ENCODE results near the gene DCBLD1. TPM values are rescaled to one million over a fixed set of nuclear protein-coding genes. Genes with fewer than 3 reads are reported as not detected.
A peak's percentile ranks its signal among the peaks of the same experiment; 100 is the strongest.

Gene DCBLD1
- total and polyA plus RNA-seq, 2 of the 13 experiments (the other 11 are each of a cell fraction or from before 2014, with no cell fraction given) = 23.2 to 41.5 TPM

- TF ChIP-seq ARID4A (CRISPR knock-in tag; IDR thresholded peaks at IDR 0.05; ENCODE audit: borderline replicate concordance) (no peak), ZNF160 (CRISPR knock-in tag; IDR thresholded peaks at IDR 0.05) (no peak), PRDM4 (CRISPR knock-in tag; IDR thresholded peaks at IDR 0.05; ENCODE audit: borderline replicate concordance) (no peak), ZNF710 (CRISPR knock-in tag; IDR thresholded peaks at IDR 0.05; ENCODE audit: borderline replicate concordance) (peak; percentile 21; the same call in 1 of the 2 replicates), ZNF383 (CRISPR knock-in tag; IDR thresholded peaks at IDR 0.05; ENCODE audit: borderline replicate concordance) (no peak), ZFYVE20 (CRISPR knock-in tag; IDR thresholded peaks at IDR 0.05; ENCODE audit: borderline replicate concordance, low read depth) (no peak), ZIK1 (CRISPR knock-in tag; IDR thresholded peaks at IDR 0.05; ENCODE audit: borderline replicate concordance, low read depth) (no peak), SKI (IDR thresholded peaks at IDR 0.05; ENCODE audit: partially characterized antibody) (no peak), RARA (CRISPR knock-in tag; IDR thresholded peaks at IDR 0.05) (0 out of 2 replicates have a peak, but pooled peaks have one; percentile 9), ATF5 (CRISPR knock-in tag; IDR thresholded peaks at IDR 0.05; ENCODE audit: low read depth) (no peak), ZNF574 (CRISPR knock-in tag; IDR thresholded peaks at IDR 0.05) (0 out of 2 replicates have a peak, but pooled peaks have one; percentile 20), ZNF33A (CRISPR knock-in tag; IDR thresholded peaks at IDR 0.05; ENCODE audit: borderline replicate concordance) (no peak), ZNF615 (CRISPR knock-in tag; IDR thresholded peaks at IDR 0.05; ENCODE audit: borderline replicate concordance) (no peak), GATA4 (IDR thresholded peaks at IDR 0.05; ENCODE audit: borderline replicate concordance, low read depth) (no peak), ZNF335 (CRISPR knock-in tag; IDR thresholded peaks at IDR 0.05) (no peak)
These were observed 19.2 kb downstream of the DCBLD1 start (continued) for GRCh38 chr6:117501722-117502121.
